Measurements from ENCODE around the gene CDH20.
A peak's percentile ranks its signal among the peaks of the same experiment; 100 is the strongest.

CDH20 gene

DNA sequence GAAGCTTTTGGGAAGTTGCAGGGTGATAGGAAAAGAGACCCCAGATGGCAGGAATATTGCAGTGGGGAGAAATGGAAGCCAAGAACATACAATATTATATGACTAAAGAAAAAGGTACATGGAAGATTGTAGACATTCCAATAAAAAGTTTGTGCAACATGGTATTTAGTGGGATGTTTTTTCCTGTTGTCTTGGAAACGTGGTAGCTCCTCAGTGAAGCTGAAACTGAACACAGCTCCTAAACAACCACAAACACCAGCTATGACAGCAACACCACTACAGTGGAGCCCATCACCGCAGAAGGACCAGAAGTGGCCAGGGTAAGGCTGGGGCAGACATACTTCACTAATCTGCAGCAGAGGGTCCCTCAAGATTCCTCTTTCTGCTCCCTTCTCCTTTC, 246.8 kb downstream of the CDH20 start:
- no peak overlapping the region for H3K4me2 ChIP-seq (ENCODE audit: low read length)
- H3F3A ChIP-seq (ENCODE audit: control insufficient read depth, insufficient read depth) = no peaks in the 10 kb centered on the region
- H3K79me2 ChIP-seq (ENCODE audit: control insufficient read depth, low read length) = no peaks in the 10 kb centered on the region
- H3K9me2 ChIP-seq (replicated peaks; ENCODE audit: control insufficient read depth, low read length) = no peaks in the 10 kb centered on the region
- H4K20me1 ChIP-seq (ENCODE audit: control insufficient read depth, insufficient read depth, low read depth, low read length) = no peaks in the 10 kb centered on the region
- TF ChIP-seq, protein P1, sequence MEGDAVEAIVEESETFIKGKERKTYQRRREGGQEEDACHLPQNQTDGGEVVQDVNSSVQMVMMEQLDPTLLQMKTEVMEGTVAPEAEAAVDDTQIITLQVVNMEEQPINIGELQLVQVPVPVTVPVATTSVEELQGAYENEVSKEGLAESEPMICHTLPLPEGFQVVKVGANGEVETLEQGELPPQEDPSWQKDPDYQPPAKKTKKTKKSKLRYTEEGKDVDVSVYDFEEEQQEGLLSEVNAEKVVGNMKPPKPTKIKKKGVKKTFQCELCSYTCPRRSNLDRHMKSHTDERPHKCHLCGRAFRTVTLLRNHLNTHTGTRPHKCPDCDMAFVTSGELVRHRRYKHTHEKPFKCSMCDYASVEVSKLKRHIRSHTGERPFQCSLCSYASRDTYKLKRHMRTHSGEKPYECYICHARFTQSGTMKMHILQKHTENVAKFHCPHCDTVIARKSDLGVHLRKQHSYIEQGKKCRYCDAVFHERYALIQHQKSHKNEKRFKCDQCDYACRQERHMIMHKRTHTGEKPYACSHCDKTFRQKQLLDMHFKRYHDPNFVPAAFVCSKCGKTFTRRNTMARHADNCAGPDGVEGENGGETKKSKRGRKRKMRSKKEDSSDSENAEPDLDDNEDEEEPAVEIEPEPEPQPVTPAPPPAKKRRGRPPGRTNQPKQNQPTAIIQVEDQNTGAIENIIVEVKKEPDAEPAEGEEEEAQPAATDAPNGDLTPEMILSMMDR (IDR thresholded peaks at IDR 0.05; ENCODE audit: low read depth, low read length, poor library complexity, severe bottlenecking) = no peak
- H3K27ac ChIP-seq (ENCODE audit: low read depth, low read length) = no peak overlapping the region
- H3K27me3 ChIP-seq (ENCODE audit: control insufficient read depth, low read length) = no peaks in the 10 kb centered on the region
- H3K4me1 ChIP-seq (ENCODE audit: control insufficient read depth, low read length) = no peaks in the 10 kb centered on the region
- H3K4me3 ChIP-seq (ENCODE audit: low read length) = no peak overlapping the region
- H3K9me3 ChIP-seq (ENCODE audit: control insufficient read depth, insufficient read depth, low read length) = no peaks in the 10 kb centered on the region
- no peaks in the 10 kb centered on the region for H3K36me3 ChIP-seq (ENCODE audit: control insufficient read depth, low read length)

DNA sequence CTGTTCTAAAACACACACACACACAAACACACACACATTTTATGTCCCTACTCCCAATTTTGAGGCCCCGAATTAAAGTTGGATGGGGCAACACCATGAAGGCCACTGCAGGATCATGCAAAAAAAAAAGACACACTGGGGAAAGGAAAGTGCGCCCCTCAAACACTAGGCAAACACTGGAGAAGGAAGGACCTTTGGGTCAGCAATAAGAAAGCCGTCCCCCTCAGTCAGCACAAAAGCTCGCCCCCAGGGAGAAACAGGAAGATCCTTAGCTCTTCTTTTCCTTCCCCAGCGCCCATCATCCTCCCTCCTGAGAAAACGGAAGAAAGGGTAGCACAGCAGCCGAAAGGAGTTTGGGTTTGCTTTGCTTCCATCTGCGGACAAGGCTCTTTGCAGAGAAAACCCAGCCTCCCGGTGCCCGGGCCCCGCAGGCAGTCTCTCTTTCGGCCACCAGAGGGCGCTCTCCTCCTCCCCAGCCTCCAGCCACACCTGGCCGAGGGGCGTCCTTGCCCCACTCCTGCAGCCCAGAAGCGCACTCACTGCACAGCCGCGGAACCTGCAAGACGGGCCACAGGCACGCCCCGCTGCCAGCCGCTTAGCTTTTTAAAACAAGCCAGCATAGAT, 248.5 kb downstream of the CDH20 start:
- Histone ChIP-seq H3K27ac (ENCODE audit: low read depth, low read length) (no peak overlapping the region), H4K20me1 (ENCODE audit: control insufficient read depth, insufficient read depth, low read depth, low read length) (no peaks in the 10 kb centered on the region), H3K4me2 (ENCODE audit: low read length) (no peak overlapping the region), H3K9me2 (replicated peaks; ENCODE audit: control insufficient read depth, low read length) (no peaks in the 10 kb centered on the region), H3K79me2 (ENCODE audit: control insufficient read depth, low read length) (no peaks in the 10 kb centered on the region), H3K36me3 (ENCODE audit: control insufficient read depth, low read length) (no peaks in the 10 kb centered on the region), H3K4me1 (ENCODE audit: control insufficient read depth, low read length) (no peaks in the 10 kb centered on the region), H3K4me3 (ENCODE audit: low read length) (no peak overlapping the region), H3K27me3 (ENCODE audit: control insufficient read depth, low read length) (no peaks in the 10 kb centered on the region), H3F3A (ENCODE audit: control insufficient read depth, insufficient read depth) (no peaks in the 10 kb centered on the region), H3K9me3 (ENCODE audit: control insufficient read depth, insufficient read depth, low read length) (no peaks in the 10 kb centered on the region)
- no peak for TF ChIP-seq EZH2phosphoT487 (IDR thresholded peaks at IDR 0.05; ENCODE audit: borderline replicate concordance, low read length)
- TF ChIP-seq, protein P1 (IDR thresholded peaks at IDR 0.05; ENCODE audit: low read depth, low read length, poor library complexity, severe bottlenecking) = peak; percentile 86

DNA sequence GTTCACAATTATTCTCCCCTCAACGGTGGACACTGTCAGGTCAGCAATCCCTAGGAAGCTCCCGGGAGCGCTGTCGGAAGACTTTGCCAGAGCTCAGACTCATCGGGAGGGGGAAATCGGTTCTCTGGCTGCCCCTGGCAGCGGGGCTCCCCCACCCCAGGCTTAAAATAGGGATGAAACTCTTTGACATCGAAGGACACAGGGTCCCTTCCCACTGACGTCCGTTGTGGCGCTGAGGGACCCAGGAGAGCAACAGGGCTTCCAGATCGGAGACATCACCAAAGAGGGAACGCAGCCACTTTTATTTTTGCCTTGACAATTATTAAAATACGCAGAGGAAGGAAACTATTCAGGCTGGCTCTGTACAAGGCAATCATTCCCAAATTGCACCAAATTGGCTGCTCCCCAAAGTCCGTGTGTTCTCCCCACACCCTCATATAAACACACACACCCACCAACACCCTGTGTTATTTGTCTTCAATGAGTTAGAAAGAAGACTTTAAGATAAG, 249.0 kb downstream of the CDH20 start:
- Histone ChIP-seq H3K27ac (ENCODE audit: low read depth, low read length) (no peak overlapping the region), H3K4me3 (ENCODE audit: low read length) (no peak overlapping the region), H3K9me2 (replicated peaks; ENCODE audit: control insufficient read depth, low read length) (no peaks in the 10 kb centered on the region), H3K36me3 (ENCODE audit: control insufficient read depth, low read length) (no peaks in the 10 kb centered on the region), H3K4me2 (ENCODE audit: low read length) (no peak overlapping the region), H4K20me1 (ENCODE audit: control insufficient read depth, insufficient read depth, low read depth, low read length) (no peaks in the 10 kb centered on the region), H3K27me3 (ENCODE audit: control insufficient read depth, low read length) (no peaks in the 10 kb centered on the region), H3K4me1 (ENCODE audit: control insufficient read depth, low read length) (no peaks in the 10 kb centered on the region), H3K9me3 (ENCODE audit: control insufficient read depth, insufficient read depth, low read length) (no peaks in the 10 kb centered on the region), H3F3A (ENCODE audit: control insufficient read depth, insufficient read depth) (no peaks in the 10 kb centered on the region), H3K79me2 (ENCODE audit: control insufficient read depth, low read length) (no peaks in the 10 kb centered on the region)
- no peak for TF ChIP-seq EZH2phosphoT487 (IDR thresholded peaks at IDR 0.05; ENCODE audit: borderline replicate concordance, low read length)
- TF ChIP-seq, protein P1 (IDR thresholded peaks at IDR 0.05; ENCODE audit: low read depth, low read length, poor library complexity, severe bottlenecking) = peak; percentile 16

All from DOHH2 (cell line).